WTC11 (cell line): ENCODE measurements around the gene MKLN1. TPM values are rescaled to one million over a fixed set of nuclear protein-coding genes. Genes with fewer than 3 reads are reported as not detected.

Source experiments
- ATAC-seq: fragments of 200-7000 bp; cut with Tn5 transposase; 2 replicates; pipeline ENCODE4 v1.10.0; 2021; ENCODE audit warnings: mild to moderate bottlenecking, moderate library complexity
- CTCF ChIA-PET: fragments of 300-600 bp; sonication (Branson Sonifier 250); formaldehyde crosslinking; loops from one replicate; lab custom pipeline; 2021; ENCODE audit warnings: antibody characterized with exemption; lab: Charles Lee
- POLR2A ChIA-PET: fragments of 350-600 bp; sonication (Branson Sonifier 250); formaldehyde crosslinking; loops from one replicate; lab custom pipeline; 2021; ENCODE audit warnings: antibody characterized with exemption; lab: Charles Lee
- DNase-seq: peaks from one replicate; pipeline ENCODE4 v3.0.0; 2021; ENCODE audit warnings: low spot score
- H3K27ac Mint-ChIP-seq: 2 replicates; pipeline ENCODE4 v1.8.0; 2021; ENCODE audit warnings: mixed read lengths
- H3K27me3 Mint-ChIP-seq: 2 replicates; pipeline ENCODE4 v1.8.0; 2021; ENCODE audit warnings: low read depth, mild to moderate bottlenecking, moderate library complexity, mixed read lengths
- H3K36me3 Mint-ChIP-seq: 2 replicates; pipeline ENCODE4 v1.8.0; 2021; ENCODE audit warnings: mixed read lengths
- H3K4me1 Mint-ChIP-seq: 2 replicates; pipeline ENCODE4 v1.8.0; 2022; ENCODE audit warnings: mixed read lengths
- H3K4me3 Mint-ChIP-seq: 2 replicates; pipeline ENCODE4 v1.8.0; 2021; ENCODE audit warnings: mild to moderate bottlenecking, moderate library complexity, mixed read lengths
- H3K9me3 Mint-ChIP-seq: 2 replicates; pipeline ENCODE4 v1.8.0; 2021; ENCODE audit warnings: mixed read lengths
- FOXK1 ChIP-seq: sonication (generic); formaldehyde crosslinking; IDR thresholded peaks from 2 replicates; pipeline ENCODE4 v1.8.0; 2022; ENCODE audit warnings: mild to moderate bottlenecking, moderate library complexity, missing genetic modification reagents
- NFYB ChIP-seq: sonication (generic); formaldehyde crosslinking; conservative IDR thresholded peaks from 2 replicates; pipeline ENCODE4 v1.8.0; 2022; ENCODE audit warnings: low read depth, missing genetic modification reagents
- total RNA-seq: library from RNA; stranded (reverse); gene quantifications from 3 replicates; pipeline ENCODE4 v1.2.3, GENCODE V29; 2021
- TF ChIP-seq, protein P1 (sequence below): fragments of 250-450 bp; sonication (Bioruptor Pico); IDR thresholded peaks from 2 replicates; pipeline ENCODE4 v1.9.0; 2021; ENCODE audit warnings: mild to moderate bottlenecking
- TF ChIP-seq, protein P2 (sequence below): sonication (generic); formaldehyde crosslinking; IDR thresholded peaks from 2 replicates; pipeline ENCODE4 v1.8.0; 2023; ENCODE audit warnings: mild to moderate bottlenecking, missing genetic modification reagents
- TF ChIP-seq, protein P3 (sequence below): fragments of 250-450 bp; sonication (Bioruptor Pico); IDR thresholded peaks from 2 replicates; pipeline ENCODE4 v1.9.0; 2021; ENCODE audit warnings: mild to moderate bottlenecking
- TF ChIP-seq, protein P4 (sequence below): sonication (generic); formaldehyde crosslinking; IDR thresholded peaks from 2 replicates; pipeline ENCODE4 v1.8.1; 2023; ENCODE audit warnings: mild to moderate bottlenecking, moderate library complexity, missing genetic modification reagents
- TF ChIP-seq, protein P5 (sequence below): sonication (generic); formaldehyde crosslinking; IDR thresholded peaks from 2 replicates; pipeline ENCODE4 v1.8.0; 2022; ENCODE audit warnings: mild to moderate bottlenecking, missing genetic modification reagents
- TF ChIP-seq, protein P6 (sequence below): sonication (generic); formaldehyde crosslinking; conservative IDR thresholded peaks from 2 replicates; pipeline ENCODE4 v1.8.1; 2023; ENCODE audit warnings: mild to moderate bottlenecking, low read depth, missing genetic modification reagents, moderate library complexity

The MKLN1 gene
- total RNA-seq, 1 experiment from 2014 or later, result 37.6 TPM

DNA sequence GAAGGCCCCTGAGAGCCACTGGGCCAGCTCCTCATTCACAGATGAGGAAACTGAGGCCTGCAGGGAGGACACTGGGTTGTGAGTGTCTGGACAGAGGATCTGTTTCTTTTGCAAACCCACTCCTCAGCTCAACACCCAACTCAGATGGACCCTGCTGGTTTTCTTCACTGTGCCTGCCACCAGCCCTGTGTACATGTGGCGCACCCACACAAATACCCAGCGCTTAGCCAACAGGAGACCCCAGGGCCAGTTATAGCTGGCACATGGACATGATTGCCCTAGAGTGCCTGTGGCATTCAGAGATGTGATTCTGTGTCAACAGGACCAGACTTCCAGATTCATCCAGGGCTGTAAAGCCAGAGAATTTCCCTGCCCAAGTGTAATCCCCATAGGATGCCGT is 216.3 kb downstream of the MKLN1 start (continued):
- TF ChIP-seq, protein P1, sequence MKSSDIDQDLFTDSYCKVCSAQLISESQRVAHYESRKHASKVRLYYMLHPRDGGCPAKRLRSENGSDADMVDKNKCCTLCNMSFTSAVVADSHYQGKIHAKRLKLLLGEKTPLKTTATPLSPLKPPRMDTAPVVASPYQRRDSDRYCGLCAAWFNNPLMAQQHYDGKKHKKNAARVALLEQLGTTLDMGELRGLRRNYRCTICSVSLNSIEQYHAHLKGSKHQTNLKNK (CRISPR knock-in tag), result no peak
- TF ChIP-seq, protein P2, sequence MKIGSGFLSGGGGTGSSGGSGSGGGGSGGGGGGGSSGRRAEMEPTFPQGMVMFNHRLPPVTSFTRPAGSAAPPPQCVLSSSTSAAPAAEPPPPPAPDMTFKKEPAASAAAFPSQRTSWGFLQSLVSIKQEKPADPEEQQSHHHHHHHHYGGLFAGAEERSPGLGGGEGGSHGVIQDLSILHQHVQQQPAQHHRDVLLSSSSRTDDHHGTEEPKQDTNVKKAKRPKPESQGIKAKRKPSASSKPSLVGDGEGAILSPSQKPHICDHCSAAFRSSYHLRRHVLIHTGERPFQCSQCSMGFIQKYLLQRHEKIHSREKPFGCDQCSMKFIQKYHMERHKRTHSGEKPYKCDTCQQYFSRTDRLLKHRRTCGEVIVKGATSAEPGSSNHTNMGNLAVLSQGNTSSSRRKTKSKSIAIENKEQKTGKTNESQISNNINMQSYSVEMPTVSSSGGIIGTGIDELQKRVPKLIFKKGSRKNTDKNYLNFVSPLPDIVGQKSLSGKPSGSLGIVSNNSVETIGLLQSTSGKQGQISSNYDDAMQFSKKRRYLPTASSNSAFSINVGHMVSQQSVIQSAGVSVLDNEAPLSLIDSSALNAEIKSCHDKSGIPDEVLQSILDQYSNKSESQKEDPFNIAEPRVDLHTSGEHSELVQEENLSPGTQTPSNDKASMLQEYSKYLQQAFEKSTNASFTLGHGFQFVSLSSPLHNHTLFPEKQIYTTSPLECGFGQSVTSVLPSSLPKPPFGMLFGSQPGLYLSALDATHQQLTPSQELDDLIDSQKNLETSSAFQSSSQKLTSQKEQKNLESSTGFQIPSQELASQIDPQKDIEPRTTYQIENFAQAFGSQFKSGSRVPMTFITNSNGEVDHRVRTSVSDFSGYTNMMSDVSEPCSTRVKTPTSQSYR (CRISPR knock-in tag), result no peak
- TF ChIP-seq NFYB (CRISPR knock-in tag) (no peak), FOXK1 (no peak)
- TF ChIP-seq, protein P3, sequence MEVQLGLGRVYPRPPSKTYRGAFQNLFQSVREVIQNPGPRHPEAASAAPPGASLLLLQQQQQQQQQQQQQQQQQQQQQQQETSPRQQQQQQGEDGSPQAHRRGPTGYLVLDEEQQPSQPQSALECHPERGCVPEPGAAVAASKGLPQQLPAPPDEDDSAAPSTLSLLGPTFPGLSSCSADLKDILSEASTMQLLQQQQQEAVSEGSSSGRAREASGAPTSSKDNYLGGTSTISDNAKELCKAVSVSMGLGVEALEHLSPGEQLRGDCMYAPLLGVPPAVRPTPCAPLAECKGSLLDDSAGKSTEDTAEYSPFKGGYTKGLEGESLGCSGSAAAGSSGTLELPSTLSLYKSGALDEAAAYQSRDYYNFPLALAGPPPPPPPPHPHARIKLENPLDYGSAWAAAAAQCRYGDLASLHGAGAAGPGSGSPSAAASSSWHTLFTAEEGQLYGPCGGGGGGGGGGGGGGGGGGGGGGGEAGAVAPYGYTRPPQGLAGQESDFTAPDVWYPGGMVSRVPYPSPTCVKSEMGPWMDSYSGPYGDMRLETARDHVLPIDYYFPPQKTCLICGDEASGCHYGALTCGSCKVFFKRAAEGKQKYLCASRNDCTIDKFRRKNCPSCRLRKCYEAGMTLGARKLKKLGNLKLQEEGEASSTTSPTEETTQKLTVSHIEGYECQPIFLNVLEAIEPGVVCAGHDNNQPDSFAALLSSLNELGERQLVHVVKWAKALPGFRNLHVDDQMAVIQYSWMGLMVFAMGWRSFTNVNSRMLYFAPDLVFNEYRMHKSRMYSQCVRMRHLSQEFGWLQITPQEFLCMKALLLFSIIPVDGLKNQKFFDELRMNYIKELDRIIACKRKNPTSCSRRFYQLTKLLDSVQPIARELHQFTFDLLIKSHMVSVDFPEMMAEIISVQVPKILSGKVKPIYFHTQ (CRISPR knock-in tag), result no peak
- TF ChIP-seq, protein P4, sequence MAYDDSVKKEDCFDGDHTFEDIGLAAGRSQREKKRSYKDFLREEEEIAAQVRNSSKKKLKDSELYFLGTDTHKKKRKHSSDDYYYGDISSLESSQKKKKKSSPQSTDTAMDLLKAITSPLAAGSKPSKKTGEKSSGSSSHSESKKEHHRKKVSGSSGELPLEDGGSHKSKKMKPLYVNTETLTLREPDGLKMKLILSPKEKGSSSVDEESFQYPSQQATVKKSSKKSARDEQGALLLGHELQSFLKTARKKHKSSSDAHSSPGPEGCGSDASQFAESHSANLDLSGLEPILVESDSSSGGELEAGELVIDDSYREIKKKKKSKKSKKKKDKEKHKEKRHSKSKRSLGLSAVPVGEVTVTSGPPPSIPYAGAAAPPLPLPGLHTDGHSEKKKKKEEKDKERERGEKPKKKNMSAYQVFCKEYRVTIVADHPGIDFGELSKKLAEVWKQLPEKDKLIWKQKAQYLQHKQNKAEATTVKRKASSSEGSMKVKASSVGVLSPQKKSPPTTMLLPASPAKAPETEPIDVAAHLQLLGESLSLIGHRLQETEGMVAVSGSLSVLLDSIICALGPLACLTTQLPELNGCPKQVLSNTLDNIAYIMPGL (CRISPR knock-in tag), result no peak

DNA sequence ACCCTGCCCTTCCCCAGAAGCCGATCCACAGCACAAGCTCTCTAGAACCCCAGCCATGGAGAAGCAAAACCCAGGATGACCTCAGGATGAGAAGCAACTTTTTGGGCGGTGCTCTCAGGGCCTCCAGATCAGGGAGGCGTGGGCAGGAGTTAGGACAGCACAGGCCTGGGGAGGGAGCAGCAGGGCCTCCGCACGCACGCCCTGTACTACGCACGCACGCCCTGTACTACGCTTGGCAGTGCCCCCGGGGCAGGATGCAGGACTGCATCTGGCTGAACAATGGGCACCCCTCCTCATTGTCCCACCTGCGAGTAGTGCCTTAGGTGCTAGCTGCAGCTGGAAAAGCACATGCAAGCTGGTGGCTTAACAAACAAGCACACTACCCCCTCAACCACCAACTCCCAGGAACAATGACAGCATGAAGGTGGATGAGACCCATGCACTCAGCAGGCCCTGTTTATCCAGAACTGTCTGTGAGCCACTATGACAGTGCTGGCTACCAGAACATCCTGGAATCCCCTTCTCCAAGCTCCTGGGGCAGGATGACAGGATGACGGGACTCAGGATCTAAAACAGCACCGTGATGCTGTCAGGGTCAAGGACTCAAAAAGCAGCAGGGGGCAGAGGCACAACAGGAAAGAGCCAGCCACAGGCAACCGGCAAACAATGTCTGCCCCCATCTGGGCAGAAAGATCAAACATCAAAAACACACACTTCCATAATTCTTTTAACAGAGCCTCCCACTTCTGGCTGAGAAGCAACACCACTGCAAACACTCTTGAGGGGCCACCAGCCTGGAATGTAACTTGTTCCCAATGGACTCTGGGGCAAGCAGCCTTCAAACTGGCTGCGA is 217.0 kb downstream of the MKLN1 start:
- Mint-ChIP-seq H3K27me3 (no peaks in the 10 kb centered on the region), H3K27ac (peak overlapping the region; percentile 90), H3K9me3 (no peaks in the 10 kb centered on the region), H3K4me3 (peak overlapping the region; percentile 38), H3K36me3 (peaks cover 56% of the 10 kb centered on the region), H3K4me1 (peaks cover 97% of the 10 kb centered on the region)
- ATAC-seq (no peak), DNase-seq (no peak)
- POLR2A ChIA-PET, result interaction anchor here (0.7 kb wide), 1 partner anchor 1105 kb away, joined by 3 read pairs; no protein-coding TSS in a partner anchor
- TF ChIP-seq, protein P5, sequence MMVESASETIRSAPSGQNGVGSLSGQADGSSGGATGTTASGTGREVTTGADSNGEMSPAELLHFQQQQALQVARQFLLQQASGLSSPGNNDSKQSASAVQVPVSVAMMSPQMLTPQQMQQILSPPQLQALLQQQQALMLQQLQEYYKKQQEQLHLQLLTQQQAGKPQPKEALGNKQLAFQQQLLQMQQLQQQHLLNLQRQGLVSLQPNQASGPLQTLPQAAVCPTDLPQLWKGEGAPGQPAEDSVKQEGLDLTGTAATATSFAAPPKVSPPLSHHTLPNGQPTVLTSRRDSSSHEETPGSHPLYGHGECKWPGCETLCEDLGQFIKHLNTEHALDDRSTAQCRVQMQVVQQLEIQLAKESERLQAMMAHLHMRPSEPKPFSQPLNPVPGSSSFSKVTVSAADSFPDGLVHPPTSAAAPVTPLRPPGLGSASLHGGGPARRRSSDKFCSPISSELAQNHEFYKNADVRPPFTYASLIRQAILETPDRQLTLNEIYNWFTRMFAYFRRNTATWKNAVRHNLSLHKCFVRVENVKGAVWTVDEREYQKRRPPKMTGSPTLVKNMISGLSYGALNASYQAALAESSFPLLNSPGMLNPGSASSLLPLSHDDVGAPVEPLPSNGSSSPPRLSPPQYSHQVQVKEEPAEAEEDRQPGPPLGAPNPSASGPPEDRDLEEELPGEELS, result 0 out of 2 replicates have a peak, but pooled peaks have one; percentile 9
- TF ChIP-seq, protein P6, sequence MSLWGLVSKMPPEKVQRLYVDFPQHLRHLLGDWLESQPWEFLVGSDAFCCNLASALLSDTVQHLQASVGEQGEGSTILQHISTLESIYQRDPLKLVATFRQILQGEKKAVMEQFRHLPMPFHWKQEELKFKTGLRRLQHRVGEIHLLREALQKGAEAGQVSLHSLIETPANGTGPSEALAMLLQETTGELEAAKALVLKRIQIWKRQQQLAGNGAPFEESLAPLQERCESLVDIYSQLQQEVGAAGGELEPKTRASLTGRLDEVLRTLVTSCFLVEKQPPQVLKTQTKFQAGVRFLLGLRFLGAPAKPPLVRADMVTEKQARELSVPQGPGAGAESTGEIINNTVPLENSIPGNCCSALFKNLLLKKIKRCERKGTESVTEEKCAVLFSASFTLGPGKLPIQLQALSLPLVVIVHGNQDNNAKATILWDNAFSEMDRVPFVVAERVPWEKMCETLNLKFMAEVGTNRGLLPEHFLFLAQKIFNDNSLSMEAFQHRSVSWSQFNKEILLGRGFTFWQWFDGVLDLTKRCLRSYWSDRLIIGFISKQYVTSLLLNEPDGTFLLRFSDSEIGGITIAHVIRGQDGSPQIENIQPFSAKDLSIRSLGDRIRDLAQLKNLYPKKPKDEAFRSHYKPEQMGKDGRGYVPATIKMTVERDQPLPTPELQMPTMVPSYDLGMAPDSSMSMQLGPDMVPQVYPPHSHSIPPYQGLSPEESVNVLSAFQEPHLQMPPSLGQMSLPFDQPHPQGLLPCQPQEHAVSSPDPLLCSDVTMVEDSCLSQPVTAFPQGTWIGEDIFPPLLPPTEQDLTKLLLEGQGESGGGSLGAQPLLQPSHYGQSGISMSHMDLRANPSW, result no peak
- CTCF ChIA-PET, result interaction anchor here (0.7 to 6.2 kb wide), 11 partner anchors 9 to 112 kb away, joined by 3 to 118 read pairs (median 5); partner anchors contain the start of gene PODXL
